Measurements from ENCODE around the gene ANKS1B.

DNA sequence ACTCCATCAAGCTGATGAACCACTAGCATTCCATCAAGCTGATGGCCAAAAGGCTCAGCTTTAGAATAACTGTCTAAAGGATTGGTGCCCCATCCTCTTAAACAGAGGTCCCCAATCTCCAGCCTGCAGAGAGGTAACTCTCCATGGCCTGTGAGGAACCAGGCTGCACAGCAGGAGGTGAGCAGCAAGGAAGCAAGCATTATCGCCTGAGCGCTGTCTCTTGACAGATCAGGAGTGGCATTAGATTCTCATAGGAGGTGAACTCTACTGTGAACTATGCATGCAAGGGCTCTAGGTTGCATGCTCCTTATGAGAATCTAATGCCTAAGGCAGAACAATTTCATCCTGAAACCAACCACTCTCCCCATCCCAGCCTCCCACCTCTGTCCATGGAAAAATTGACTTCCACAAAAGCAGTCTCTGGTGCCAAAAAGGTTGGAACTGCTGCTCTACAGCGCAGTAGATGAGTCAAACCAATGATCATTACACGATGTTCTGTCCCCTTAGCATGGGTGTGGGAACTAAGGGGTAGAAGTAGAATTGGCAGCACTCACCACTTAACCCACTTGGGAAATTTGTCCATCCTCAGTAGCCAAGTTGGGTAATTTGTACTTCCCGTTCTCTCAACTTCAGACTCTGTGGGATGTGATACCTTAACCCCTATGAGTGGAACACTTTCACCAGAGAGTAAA lies 66.9 kb downstream of the ANKS1B start:
- TF ChIP-seq, protein P1, sequence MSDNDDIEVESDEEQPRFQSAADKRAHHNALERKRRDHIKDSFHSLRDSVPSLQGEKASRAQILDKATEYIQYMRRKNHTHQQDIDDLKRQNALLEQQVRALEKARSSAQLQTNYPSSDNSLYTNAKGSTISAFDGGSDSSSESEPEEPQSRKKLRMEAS (IDR thresholded peaks at IDR 0.05) = no peak
- TF ChIP-seq, protein P2, sequence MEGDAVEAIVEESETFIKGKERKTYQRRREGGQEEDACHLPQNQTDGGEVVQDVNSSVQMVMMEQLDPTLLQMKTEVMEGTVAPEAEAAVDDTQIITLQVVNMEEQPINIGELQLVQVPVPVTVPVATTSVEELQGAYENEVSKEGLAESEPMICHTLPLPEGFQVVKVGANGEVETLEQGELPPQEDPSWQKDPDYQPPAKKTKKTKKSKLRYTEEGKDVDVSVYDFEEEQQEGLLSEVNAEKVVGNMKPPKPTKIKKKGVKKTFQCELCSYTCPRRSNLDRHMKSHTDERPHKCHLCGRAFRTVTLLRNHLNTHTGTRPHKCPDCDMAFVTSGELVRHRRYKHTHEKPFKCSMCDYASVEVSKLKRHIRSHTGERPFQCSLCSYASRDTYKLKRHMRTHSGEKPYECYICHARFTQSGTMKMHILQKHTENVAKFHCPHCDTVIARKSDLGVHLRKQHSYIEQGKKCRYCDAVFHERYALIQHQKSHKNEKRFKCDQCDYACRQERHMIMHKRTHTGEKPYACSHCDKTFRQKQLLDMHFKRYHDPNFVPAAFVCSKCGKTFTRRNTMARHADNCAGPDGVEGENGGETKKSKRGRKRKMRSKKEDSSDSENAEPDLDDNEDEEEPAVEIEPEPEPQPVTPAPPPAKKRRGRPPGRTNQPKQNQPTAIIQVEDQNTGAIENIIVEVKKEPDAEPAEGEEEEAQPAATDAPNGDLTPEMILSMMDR (IDR thresholded peaks at IDR 0.05; ENCODE audit: low read depth, low read length, missing input control) = no peak
- TF ChIP-seq EGR1 (IDR thresholded peaks at IDR 0.05; ENCODE audit: low read depth in 2 of 2) (no peak), GABPA (IDR thresholded peaks at IDR 0.05 in 1 of 2, conservative IDR thresholded peaks at IDR 0.05 in 1 of 2) (no peak), YY1 (IDR thresholded peaks at IDR 0.05) (no peak), HNF4A (conservative IDR thresholded peaks at IDR 0.05) (no peak)
- TF ChIP-seq, protein P3, sequence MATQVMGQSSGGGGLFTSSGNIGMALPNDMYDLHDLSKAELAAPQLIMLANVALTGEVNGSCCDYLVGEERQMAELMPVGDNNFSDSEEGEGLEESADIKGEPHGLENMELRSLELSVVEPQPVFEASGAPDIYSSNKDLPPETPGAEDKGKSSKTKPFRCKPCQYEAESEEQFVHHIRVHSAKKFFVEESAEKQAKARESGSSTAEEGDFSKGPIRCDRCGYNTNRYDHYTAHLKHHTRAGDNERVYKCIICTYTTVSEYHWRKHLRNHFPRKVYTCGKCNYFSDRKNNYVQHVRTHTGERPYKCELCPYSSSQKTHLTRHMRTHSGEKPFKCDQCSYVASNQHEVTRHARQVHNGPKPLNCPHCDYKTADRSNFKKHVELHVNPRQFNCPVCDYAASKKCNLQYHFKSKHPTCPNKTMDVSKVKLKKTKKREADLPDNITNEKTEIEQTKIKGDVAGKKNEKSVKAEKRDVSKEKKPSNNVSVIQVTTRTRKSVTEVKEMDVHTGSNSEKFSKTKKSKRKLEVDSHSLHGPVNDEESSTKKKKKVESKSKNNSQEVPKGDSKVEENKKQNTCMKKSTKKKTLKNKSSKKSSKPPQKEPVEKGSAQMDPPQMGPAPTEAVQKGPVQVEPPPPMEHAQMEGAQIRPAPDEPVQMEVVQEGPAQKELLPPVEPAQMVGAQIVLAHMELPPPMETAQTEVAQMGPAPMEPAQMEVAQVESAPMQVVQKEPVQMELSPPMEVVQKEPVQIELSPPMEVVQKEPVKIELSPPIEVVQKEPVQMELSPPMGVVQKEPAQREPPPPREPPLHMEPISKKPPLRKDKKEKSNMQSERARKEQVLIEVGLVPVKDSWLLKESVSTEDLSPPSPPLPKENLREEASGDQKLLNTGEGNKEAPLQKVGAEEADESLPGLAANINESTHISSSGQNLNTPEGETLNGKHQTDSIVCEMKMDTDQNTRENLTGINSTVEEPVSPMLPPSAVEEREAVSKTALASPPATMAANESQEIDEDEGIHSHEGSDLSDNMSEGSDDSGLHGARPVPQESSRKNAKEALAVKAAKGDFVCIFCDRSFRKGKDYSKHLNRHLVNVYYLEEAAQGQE (IDR thresholded peaks at IDR 0.05) = no peak
